A673 (cell line): Measurements from ENCODE around the gene PUS10. TPM values are rescaled to one million over a fixed set of nuclear protein-coding genes. Genes with fewer than 3 reads are reported as not detected.

Experiments used
- BruUV-seq: library from RNA; stranded (reverse); fragments of 400-500 nt; replicated peaks from 2 replicates; lab custom pipeline; 2021; lab: Mats Ljungman, UMichigan
- CTCF ChIA-PET: fragments of 300-600 bp; sonication (Branson Sonifier 250); formaldehyde crosslinking; loops from one replicate; lab custom pipeline; 2022; ENCODE audit warnings: antibody characterized with exemption; lab: Charles Lee
- POLR2A ChIA-PET: fragments of 300-600 bp; sonication (Branson Sonifier 250); formaldehyde crosslinking; loops from one replicate; lab custom pipeline; 2022; ENCODE audit warnings: antibody characterized with exemption; ENCODE audit not compliant: low non-redundant PET; lab: Charles Lee
- DNase-seq: peaks from one replicate; pipeline ENCODE4 v3.0.0-alpha.2; 2015; ENCODE audit warnings: low spot score
- H3K27ac ChIP-seq: fragments of 200-600 bp; sonication (generic); 2 replicates; pipeline ENCODE4 v1.5.1; 2016; ENCODE audit warnings: mixed run types, low read depth, mild to moderate bottlenecking, mixed read lengths, antibody characterized with exemption, low read length; ENCODE audit not compliant: poor library complexity, severe bottlenecking
- H3K27me3 ChIP-seq: fragments of 200-600 bp; sonication (generic); replicated peaks from 2 replicates; pipeline ENCODE4 v1.6.1; 2017; ENCODE audit warnings: mixed run types, low read depth, mild to moderate bottlenecking, mixed read lengths, antibody characterized with exemption, low read length; ENCODE audit not compliant: insufficient read depth, poor library complexity
- H3K36me3 ChIP-seq: fragments of 200-600 bp; sonication (generic); 2 replicates; pipeline ENCODE4 v1.6.1; 2016; ENCODE audit warnings: mixed run types, mild to moderate bottlenecking, mixed read lengths, antibody characterized with exemption, low read length; ENCODE audit not compliant: insufficient read depth, poor library complexity, severe bottlenecking
- H3K4me1 ChIP-seq: fragments of 200-600 bp; sonication (generic); 2 replicates; pipeline ENCODE4 v1.6.1; 2017; ENCODE audit warnings: mixed run types, mild to moderate bottlenecking, mixed read lengths, antibody characterized with exemption, low read length; ENCODE audit not compliant: insufficient read depth, poor library complexity, severe bottlenecking
- H3K4me3 ChIP-seq: fragments of 200-600 bp; sonication (generic); 2 replicates; pipeline ENCODE4 v1.5.1; 2016; ENCODE audit warnings: low read depth, mixed run types, mild to moderate bottlenecking, mixed read lengths, low read length; ENCODE audit not compliant: poor library complexity, severe bottlenecking
- H3K9me3 ChIP-seq: fragments of 200-600 bp; sonication (generic); 2 replicates; pipeline ENCODE4 v1.6.1; 2016; ENCODE audit warnings: mixed run types, low read depth, mild to moderate bottlenecking, mixed read lengths, antibody characterized with exemption, low read length; ENCODE audit not compliant: poor library complexity, severe bottlenecking
- CTCF ChIP-seq: fragments of 300-800, 200-600 bp; sonication (generic); conservative IDR thresholded peaks from 2 replicates; pipeline ENCODE4 v1.5.1; 2017; ENCODE audit warnings: low read depth, mild to moderate bottlenecking, antibody characterized with exemption, low read length, moderate library complexity, mixed read lengths
- EZH2 ChIP-seq: fragments of 200-600 bp; sonication (generic); IDR thresholded peaks from 2 replicates; pipeline ENCODE4 v1.6.1; 2017; ENCODE audit warnings: borderline replicate concordance, low read depth, mild to moderate bottlenecking, mixed read lengths, antibody characterized with exemption, low read length; ENCODE audit not compliant: poor library complexity, severe bottlenecking
- intact Hi-C: fragments of 100-400 bp; cut with micrococcal nuclease; formaldehyde crosslinking; loops from one replicate; pipeline ENCODE4 v1.10.0; 2022; ENCODE audit not compliant: unreplicated experiment
- total RNA-seq: library from RNA; stranded (reverse); gene quantifications from 2 replicates; pipeline ENCODE4 v1.2.3, GENCODE V29; 2021

The PUS10 gene
- total RNA-seq, 1 experiment from 2014 or later, result 4.2 TPM

- CTCF ChIA-PET, result no interaction called here
Observed at GRCh38 chr2:60965499-60965785, 52.6 kb downstream of the PUS10 start.

GRCh38 chr2:60964651-60965498, 53.2 kb downstream of the PUS10 start:
- Histone ChIP-seq H3K4me1 (no peaks in the 10 kb centered on the region), H3K27me3 (no peaks in the 10 kb centered on the region), H3K36me3 (no peaks in the 10 kb centered on the region), H3K9me3 (no peaks in the 10 kb centered on the region), H3K4me3 (no peak overlapping the region), H3K27ac (no peak overlapping the region)
- ChIA-PET POLR2A (no interaction called here), CTCF (no interaction called here)
- DNase-seq, result no peak
- TF ChIP-seq CTCF (no peak), EZH2 (no peak)
- BruUV-seq, result no TSS peak
- intact Hi-C loops, result no loop called here

More at GRCh38 chr2:60965499-60965785, 52.6 kb downstream of the PUS10 start:
- no peaks in the 10 kb centered on the region for H3K27me3 ChIP-seq
- TF ChIP-seq EZH2 (no peak), CTCF (no peak)
- H3K4me1 ChIP-seq, result no peaks in the 10 kb centered on the region
- intact Hi-C loops, result no loop called here
- no peak overlapping the region for H3K27ac ChIP-seq
- no peaks in the 10 kb centered on the region for H3K36me3 ChIP-seq
- BruUV-seq, result no TSS peak
- no peak overlapping the region for H3K4me3 ChIP-seq
- no peak for DNase-seq
- POLR2A ChIA-PET, result no interaction called here
- H3K9me3 ChIP-seq, result no peaks in the 10 kb centered on the region

GRCh38 chr2:60963190-60963589, 54.9 kb downstream of the PUS10 start:
- BruUV-seq, result no TSS peak
- no peak for TF ChIP-seq EZH2
- no peak for TF ChIP-seq CTCF
- H3K4me3 ChIP-seq, result no peak overlapping the region
- POLR2A ChIA-PET, result no interaction called here
- no peak for DNase-seq
- no peaks in the 10 kb centered on the region for H3K4me1 ChIP-seq
- intact Hi-C loops, result no loop called here
- no peak overlapping the region for H3K27ac ChIP-seq
- no peaks in the 10 kb centered on the region for H3K9me3 ChIP-seq
- H3K36me3 ChIP-seq, result no peaks in the 10 kb centered on the region
- CTCF ChIA-PET, result no interaction called here
- no peaks in the 10 kb centered on the region for H3K27me3 ChIP-seq
